ENCODE data around the gene LRP1B.
"Not testable (repeated sequence)": the region's sequence is repeated elsewhere in the genome, so short reads cannot be mapped to it uniquely, and the experiment has no call there.

LRP1B gene

GRCh38 chr2:140512106-140512505, 1618.7 kb downstream of the LRP1B start:
- in situ Hi-C loops (cut with MboI; ENCODE audit: low sequenced_read_pairs), result no loop called here

DNA sequence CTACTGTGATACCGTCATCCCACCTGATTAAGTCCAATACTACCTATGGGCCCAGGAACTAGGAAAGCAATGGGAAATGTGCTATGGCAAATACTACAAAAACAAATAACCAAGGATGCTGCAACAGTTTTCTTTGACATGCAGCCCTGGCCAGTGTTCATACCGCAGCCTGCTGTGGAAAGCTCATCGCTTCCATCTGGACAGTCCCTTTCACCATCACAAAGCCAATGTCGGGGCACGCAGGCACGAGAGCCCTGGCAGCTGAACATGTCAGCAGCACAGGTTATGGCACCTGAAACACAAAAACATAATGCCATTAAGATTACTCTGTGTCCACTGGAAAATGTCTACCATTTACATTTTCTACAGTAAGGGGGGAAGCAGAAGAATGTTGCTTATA, 1621.1 kb downstream of the LRP1B start:
- in situ Hi-C loops (cut with MboI; ENCODE audit: low sequenced_read_pairs), result no loop called here

- in situ Hi-C loops (cut with MboI; ENCODE audit: low sequenced_read_pairs), result no loop called here
Measured at GRCh38 chr2:140508756-140509155, 1622.1 kb downstream of the LRP1B start.

DNA sequence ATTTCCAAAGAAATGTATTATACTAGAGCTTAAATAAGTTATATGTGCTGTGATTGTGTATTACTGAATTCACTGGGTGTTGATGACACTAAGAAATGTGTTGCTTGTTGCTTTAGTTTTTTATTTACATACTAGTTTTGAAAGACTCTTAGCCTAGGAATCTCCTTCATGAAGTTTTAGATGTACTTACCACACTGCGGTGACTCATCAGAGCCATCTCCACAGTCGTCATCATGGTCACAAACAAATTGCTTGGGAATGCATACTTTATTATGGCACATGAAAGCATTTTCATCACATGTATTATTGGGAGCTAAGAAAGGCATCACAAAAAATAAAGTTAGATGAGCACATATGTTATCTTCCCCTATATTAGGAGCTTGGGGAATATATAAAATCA, 1624.2 kb downstream of the LRP1B start:
- in situ Hi-C loops (cut with MboI; ENCODE audit: low sequenced_read_pairs), result no loop called here

GRCh38 chr2:140504601-140505000, 1626.2 kb downstream of the LRP1B start:
- in situ Hi-C loops (cut with MboI; ENCODE audit: low sequenced_read_pairs), result no loop called here

DNA sequence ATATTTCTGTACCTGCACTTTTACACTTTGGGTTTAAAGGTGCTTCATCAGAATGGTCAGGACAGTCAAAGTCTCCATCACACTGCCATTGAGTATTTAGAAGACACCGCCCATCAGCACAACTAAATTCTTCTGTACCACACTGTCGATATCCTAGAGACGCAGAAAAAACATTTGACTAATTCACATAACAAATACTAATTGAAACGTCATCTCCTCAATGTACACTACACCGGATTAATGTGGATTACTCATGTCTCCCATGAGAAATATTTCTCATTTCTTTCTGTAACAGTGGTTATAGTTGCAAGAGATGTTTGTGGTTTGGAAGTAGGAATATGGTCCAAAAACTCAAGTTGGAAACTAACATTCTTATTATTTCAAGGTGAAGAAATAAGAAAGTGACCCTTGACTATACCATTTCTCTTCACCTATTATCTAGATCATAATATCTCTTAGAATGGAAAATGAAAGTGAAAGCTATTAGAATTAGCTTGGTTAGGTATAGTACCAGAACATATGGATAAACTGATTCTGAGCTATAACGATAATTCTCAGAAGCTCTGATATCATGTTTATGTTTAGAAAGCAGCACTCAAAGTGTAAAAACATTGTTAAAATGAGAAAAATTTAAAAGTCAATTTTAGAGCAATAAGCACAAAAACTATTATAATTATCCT, 1627.7 kb downstream of the LRP1B start:
- in situ Hi-C loops (cut with MboI; ENCODE audit: low sequenced_read_pairs), result no loop called here

- in situ Hi-C loops (cut with MboI; ENCODE audit: low sequenced_read_pairs), result no loop called here
Measured at GRCh38 chr2:140498360-140498759, 1632.5 kb downstream of the LRP1B start.

DNA sequence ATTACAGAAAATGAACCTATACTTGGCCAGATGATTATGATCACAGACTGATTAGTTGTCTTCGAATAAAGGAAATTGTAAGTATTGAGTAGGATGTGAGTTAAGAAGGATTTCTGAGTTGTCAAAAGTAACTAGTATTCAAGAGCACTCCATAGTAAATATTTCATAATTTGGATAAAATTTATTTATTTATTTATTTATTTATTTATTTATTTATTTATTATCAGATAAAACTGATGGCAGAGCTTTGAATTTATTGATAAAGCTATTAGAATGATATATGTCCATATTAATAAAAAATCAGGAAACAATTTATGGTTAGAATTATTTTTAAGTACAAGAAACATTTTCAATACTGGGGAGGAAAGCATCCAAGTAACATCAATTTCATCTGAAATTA, 1634.1 kb downstream of the LRP1B start:
- in situ Hi-C loops (cut with MboI; ENCODE audit: low sequenced_read_pairs), result no loop called here

DNA sequence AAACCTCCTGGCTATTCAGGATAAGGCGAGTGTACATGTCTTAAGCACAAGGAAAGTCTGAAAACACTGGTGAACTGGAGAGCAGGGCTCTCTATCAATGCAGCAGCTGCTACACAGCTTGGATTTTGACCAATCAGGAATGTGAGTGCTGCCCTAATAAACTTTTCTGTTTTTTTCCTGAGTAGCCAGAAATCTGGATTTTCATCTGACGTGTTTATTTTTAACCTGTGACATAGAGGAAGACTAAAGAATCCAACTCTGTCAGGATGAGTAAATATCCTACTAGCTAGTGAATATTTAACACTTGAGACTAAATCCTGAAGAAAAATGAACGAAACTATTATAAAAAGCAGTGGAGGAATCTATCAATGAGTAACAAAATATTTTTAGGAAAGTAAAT, 1638.9 kb downstream of the LRP1B start:
- in situ Hi-C loops (cut with MboI; ENCODE audit: low sequenced_read_pairs), result no loop called here

GRCh38 chr2:140489193-140489592, 1641.6 kb downstream of the LRP1B start:
- in situ Hi-C loops (cut with MboI; ENCODE audit: low sequenced_read_pairs), result no loop called here

- in situ Hi-C loops (cut with MboI; ENCODE audit: low sequenced_read_pairs), result no loop called here
Measured at GRCh38 chr2:140481136-140481535, 1649.7 kb downstream of the LRP1B start.

GRCh38 chr2:140473851-140474250, 1657.0 kb downstream of the LRP1B start:
- in situ Hi-C loops (cut with MboI; ENCODE audit: low sequenced_read_pairs), result no loop called here

DNA sequence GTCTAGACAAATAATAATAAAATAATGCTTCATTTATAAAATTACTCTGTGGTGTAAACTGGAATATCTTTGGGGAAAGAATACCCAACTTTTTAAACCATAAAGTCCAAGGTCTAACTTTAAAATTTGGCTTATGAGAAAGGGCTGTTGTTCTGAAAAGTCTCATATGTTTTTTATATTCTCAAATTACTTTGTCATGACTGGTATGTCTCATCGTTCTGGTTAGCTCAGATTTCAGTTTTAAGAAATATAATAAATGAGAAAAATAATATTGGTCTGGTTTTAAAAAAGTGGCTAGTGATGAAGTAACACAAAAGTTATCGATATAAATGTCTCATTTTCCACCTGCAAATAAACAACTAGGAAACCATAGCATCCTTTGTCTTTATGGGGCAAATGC, 1658.1 kb downstream of the LRP1B start:
- in situ Hi-C loops (cut with MboI; ENCODE audit: low sequenced_read_pairs), result no loop called here

- in situ Hi-C loops (cut with MboI; ENCODE audit: low sequenced_read_pairs), result no loop called here
Measured at GRCh38 chr2:140465301-140465700, 1665.5 kb downstream of the LRP1B start.

DNA sequence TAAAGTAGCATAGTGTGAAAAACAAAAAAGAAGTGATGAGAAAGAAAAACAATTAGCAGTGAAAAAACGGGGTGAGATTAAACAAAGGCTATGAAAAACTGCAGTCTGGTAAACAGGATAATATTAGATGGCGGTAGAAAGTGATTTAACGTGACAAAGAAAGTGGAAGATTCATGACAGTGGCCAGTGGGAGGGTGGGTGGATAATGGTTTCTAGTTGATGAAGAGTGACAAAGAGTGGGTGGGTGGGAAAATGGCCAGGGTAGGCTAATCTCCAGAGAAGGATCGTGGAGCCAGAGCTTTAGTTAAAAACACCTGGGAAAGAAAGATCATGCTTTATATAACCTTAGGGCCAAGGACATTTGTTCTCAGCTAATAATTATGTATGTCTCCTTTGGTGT, 1667.8 kb downstream of the LRP1B start:
- in situ Hi-C loops (cut with MboI; ENCODE audit: low sequenced_read_pairs), result no loop called here

DNA sequence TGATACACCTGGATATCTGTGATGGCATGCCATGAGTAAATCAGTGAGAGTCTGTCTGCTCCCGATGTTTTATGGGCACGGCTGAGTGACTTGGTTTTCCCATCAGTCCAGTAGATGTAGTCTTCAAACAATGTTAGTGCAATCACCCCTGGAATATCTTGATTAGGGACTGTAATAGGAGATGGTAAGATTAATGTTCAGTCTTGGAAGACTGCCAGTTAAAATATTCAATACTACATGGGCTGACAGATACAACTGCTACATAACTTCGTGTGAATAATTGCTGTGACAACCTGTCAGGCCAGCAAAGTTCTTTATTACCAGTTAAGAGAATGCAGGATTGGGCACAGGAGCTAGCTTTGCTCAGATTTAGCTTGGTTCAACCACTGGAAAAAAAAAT, 1673.3 kb downstream of the LRP1B start:
- in situ Hi-C loops (cut with MboI; ENCODE audit: low sequenced_read_pairs), result no loop called here

DNA sequence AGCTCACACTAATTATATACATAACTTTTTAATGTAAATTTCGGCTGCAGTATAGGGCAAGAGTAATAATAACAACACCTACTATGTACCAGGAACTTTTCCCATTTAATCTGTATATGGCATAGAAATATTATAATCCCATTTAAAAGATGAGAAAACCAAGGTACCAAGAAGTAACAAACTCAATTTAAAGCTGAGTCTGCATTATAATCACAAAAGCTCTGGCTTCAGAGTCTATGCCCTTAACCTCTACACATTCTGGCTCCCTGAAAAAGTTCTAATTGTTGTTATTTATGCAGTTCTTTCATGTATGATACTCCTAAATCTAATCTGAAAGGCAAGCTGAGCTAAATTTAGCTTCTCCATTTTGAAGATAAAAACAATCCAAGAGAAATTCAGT, 1675.5 kb downstream of the LRP1B start:
- in situ Hi-C loops (cut with MboI; ENCODE audit: low sequenced_read_pairs), result no loop called here

GRCh38 chr2:140454717-140455116, 1676.1 kb downstream of the LRP1B start:
- in situ Hi-C loops (cut with MboI; ENCODE audit: low sequenced_read_pairs), result no loop called here

GRCh38 chr2:140451324-140451723, 1679.5 kb downstream of the LRP1B start:
- in situ Hi-C loops (cut with MboI; ENCODE audit: low sequenced_read_pairs), result no loop called here

DNA sequence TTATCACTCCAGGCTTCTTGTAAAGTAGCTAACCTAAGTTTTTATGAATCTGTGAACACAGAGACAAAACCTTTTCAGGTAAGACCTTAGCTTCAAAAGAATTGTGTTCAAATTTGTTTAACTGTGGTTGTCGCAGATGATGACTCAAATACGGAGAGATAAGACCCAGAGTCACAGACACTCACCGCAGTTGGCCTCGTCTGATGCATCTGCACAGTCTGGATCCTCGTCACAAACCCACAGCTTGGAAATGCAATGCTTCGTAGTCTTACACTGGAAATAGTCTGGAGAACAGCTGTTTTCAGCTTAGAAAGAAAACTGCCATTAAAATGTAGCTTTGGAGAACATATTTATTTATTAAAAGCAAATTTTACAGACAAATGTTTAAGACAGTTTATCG, 1688.5 kb downstream of the LRP1B start:
- in situ Hi-C loops (cut with MboI; ENCODE audit: low sequenced_read_pairs), result no loop called here

GRCh38 chr2:140440815-140441214, 1690.0 kb downstream of the LRP1B start:
- in situ Hi-C loops (cut with MboI; ENCODE audit: low sequenced_read_pairs), result no loop called here

- in situ Hi-C loops (cut with MboI; ENCODE audit: low sequenced_read_pairs), result no loop called here
Measured at GRCh38 chr2:140436936-140437335, 1693.9 kb downstream of the LRP1B start.

DNA sequence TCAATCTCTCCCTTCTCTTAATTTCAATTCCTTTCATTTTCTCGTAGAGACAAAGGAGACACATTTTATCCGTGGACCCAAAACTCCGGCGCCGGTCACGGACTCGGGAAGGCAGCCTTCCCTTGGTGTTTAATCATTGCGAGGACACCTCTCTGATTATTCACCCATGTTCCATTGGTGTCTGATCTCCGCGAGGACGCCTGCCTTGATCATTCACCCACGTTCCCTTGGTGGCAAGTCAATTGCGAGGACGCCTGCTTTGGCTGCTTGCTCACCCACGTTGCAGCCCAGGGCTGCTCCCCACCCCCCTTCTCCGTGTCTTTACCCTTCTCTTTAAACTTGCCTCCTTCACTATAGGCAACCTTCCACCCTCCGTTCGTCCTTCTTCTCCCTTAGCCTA, 1703.8 kb downstream of the LRP1B start:
- in situ Hi-C loops (cut with MboI; ENCODE audit: low sequenced_read_pairs), result not testable (repeated sequence)
